ENCODE measurements around the gene CXCL8. TPM values are rescaled to one million over a fixed set of nuclear protein-coding genes. Genes with fewer than 3 reads are reported as not detected.

The CXCL8 gene
- total RNA-seq, 2 experiments from 2014 or later: 0.15 to 0.19 TPM

- no peaks in the 10 kb centered on the region for H3K36me3 Mint-ChIP-seq (ENCODE audit: low read depth)
- peaks cover under 1% of the 10 kb centered on the region for H3K4me1 Mint-ChIP-seq
- no peak overlapping the region for H3K4me3 Mint-ChIP-seq
- ChIA-PET CTCF (no interaction called here), POLR2A (no interaction called here)
- H3K27me3 Mint-ChIP-seq: no peaks in the 10 kb centered on the region
- no peaks in the 10 kb centered on the region for H3K9me3 Mint-ChIP-seq
- DNase-seq: no peak
- H3K27ac Mint-ChIP-seq: no peak overlapping the region
Measured at GRCh38 chr4:73723928-73724327, 16.4 kb upstream of the CXCL8 start.

- no peaks in the 10 kb centered on the region for H3K36me3 Mint-ChIP-seq (ENCODE audit: low read depth)
- no peaks in the 10 kb centered on the region for H3K9me3 Mint-ChIP-seq
- DNase-seq: no peak
- H3K4me1 Mint-ChIP-seq: no peaks in the 10 kb centered on the region
- no peak overlapping the region for H3K27ac Mint-ChIP-seq
- no peak overlapping the region for H3K4me3 Mint-ChIP-seq
- ChIA-PET POLR2A (no interaction called here), CTCF (no interaction called here)
- no peaks in the 10 kb centered on the region for H3K27me3 Mint-ChIP-seq
Measured at GRCh38 chr4:73725510-73725909, 14.9 kb upstream of the CXCL8 start.

- ChIA-PET POLR2A (no interaction called here), CTCF (no interaction called here)
- H3K27me3 Mint-ChIP-seq: no peaks in the 10 kb centered on the region
- no peak overlapping the region for H3K27ac Mint-ChIP-seq
- H3K4me1 Mint-ChIP-seq: no peaks in the 10 kb centered on the region
- no peak for DNase-seq
- no peak overlapping the region for H3K4me3 Mint-ChIP-seq
- no peaks in the 10 kb centered on the region for H3K36me3 Mint-ChIP-seq (ENCODE audit: low read depth)
- no peaks in the 10 kb centered on the region for H3K9me3 Mint-ChIP-seq
Measured at GRCh38 chr4:73725985-73726384, 14.4 kb upstream of the CXCL8 start.

DNA sequence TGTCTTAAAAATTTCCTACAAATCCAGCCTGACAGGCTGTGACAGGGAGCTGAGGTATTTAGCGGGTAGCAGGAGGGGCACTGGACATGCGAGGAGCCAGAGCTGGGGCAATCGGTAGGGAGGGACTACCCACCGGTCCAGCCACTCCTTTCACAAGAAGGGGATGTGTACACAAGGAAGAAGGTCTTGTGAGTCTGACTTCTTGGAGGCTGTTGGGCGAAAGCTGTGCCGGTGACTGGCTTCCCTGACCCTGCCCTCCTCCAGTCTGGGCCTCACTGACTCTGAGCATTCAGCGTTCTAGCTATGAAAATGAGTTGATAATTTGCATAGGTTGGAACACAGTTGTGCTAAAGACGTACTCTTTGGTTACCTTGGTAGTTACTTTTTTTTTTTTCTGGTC lies 12.7 kb upstream of the CXCL8 start:
- Mint-ChIP-seq H3K9me3 (no peaks in the 10 kb centered on the region), H3K4me1 (peaks cover 5% of the 10 kb centered on the region), H3K36me3 (ENCODE audit: low read depth) (no peaks in the 10 kb centered on the region), H3K27ac (no peak overlapping the region), H3K4me3 (no peak overlapping the region), H3K27me3 (no peaks in the 10 kb centered on the region)
- DNase-seq: no peak
- POLR2A ChIA-PET: no interaction called here
- CTCF ChIA-PET: interaction anchor here (1.2 kb wide), 1 partner anchor 15 kb away, joined by 6 read pairs; no protein-coding TSS in a partner anchor

DNA sequence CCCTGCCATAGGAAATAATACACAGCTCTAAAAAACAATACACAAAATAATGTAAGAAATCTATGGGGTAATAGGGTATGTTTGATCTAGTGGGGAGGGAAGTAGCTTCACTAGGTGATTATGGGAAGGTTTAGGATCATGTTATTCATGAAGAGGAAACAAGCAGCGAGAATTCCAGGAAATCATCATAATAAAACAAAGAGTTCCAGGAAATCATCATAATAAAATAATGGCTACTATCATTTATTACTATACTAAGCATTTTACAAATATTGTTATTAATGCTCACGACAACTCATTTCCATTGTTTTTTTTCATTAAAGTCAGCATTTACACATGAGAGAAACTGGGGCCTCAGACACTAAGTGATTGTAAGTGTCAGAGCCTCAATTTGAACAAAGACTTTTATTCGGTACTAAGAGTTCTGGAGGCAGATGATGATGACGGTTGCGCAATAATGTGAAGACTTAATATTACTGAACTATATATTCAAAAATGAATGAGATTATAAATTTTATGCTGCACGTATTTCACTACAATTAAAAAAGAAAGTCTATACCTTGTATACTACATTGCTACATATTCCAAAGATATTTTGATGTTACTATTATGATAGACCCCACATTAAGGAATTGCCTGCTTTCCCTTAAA lies 12.2 kb upstream of the CXCL8 start:
- DNase-seq: no peak
- no peaks in the 10 kb centered on the region for H3K36me3 Mint-ChIP-seq (ENCODE audit: low read depth)
- CTCF ChIA-PET: interaction anchor here (1.2 kb wide), 1 partner anchor 16 kb away, joined by 6 read pairs; no protein-coding TSS in a partner anchor
- H3K4me3 Mint-ChIP-seq: no peak overlapping the region
- no peaks in the 10 kb centered on the region for H3K27me3 Mint-ChIP-seq
- H3K27ac Mint-ChIP-seq: no peak overlapping the region
- H3K4me1 Mint-ChIP-seq: peaks cover 5% of the 10 kb centered on the region
- no peaks in the 10 kb centered on the region for H3K9me3 Mint-ChIP-seq
- POLR2A ChIA-PET: no interaction called here

DNA sequence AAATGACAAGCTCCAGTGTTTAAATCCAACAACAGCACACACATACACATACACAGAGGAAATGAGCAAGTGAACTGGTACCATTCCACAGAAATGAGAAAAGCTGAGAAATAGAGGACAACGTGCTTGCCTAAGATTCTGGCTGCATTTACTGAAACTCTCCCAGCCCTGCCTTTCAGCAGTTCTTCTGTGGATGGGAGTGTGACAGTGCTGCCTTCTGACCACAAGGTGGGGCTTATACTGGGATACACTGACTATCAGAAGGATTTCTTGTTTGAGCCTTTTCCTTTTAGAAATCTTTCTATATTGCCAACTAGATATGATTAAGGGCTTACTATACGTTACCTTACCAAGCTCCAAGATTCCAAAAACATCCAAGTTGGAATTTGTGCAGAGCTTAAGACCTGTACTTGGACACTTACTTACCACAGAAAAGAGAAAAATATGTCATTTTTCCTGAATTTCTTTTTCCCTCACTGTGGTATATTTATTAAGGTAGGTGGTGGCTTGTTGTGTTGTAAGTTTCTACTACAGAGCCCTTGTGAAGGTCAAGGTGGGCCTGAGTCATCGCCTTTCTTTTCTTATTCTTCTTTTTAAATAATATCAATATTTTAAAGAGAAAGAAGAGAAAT lies 10.7 kb upstream of the CXCL8 start:
- H3K4me3 Mint-ChIP-seq: no peak overlapping the region
- no peaks in the 10 kb centered on the region for H3K36me3 Mint-ChIP-seq (ENCODE audit: low read depth)
- H3K9me3 Mint-ChIP-seq: no peaks in the 10 kb centered on the region
- no peaks in the 10 kb centered on the region for H3K27me3 Mint-ChIP-seq
- H3K27ac Mint-ChIP-seq: no peak overlapping the region
- ChIA-PET POLR2A (no interaction called here), CTCF (interaction anchor here (0.8 to 1.0 kb wide), 2 partner anchors 18 to 37 kb away, joined by 3 read pairs; no protein-coding TSS in a partner anchor)
- no peak for DNase-seq
- H3K4me1 Mint-ChIP-seq: peaks cover 5% of the 10 kb centered on the region

DNA sequence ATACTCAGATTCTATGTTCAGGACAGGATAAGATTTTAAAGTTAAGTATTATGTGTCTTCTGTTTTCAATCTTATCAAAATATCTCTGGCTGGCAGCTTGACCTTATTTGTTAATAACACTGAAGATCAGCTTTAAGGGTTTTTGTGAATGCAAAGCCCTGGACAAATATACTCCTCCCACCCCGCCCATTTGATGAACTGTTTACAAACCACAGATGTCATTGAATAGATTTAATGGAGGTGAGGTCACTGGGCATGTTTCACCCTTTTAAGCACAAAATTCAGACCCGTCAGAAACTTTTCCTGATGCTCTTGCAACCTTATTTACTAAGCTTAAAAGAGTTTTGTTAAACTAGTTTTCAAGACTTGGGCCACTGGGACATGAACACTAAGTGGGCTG lies 10.1 kb upstream of the CXCL8 start:
- POLR2A ChIA-PET: no interaction called here
- Mint-ChIP-seq H3K27me3 (no peaks in the 10 kb centered on the region), H3K36me3 (ENCODE audit: low read depth) (no peaks in the 10 kb centered on the region), H3K9me3 (no peaks in the 10 kb centered on the region), H3K4me3 (no peak overlapping the region), H3K27ac (no peak overlapping the region), H3K4me1 (peaks cover 5% of the 10 kb centered on the region)
- no peak for DNase-seq
- CTCF ChIA-PET: interaction anchor here (0.6 to 1.0 kb wide), 2 partner anchors 18 to 76 kb away, joined by 3 read pairs; no protein-coding TSS in a partner anchor

DNA sequence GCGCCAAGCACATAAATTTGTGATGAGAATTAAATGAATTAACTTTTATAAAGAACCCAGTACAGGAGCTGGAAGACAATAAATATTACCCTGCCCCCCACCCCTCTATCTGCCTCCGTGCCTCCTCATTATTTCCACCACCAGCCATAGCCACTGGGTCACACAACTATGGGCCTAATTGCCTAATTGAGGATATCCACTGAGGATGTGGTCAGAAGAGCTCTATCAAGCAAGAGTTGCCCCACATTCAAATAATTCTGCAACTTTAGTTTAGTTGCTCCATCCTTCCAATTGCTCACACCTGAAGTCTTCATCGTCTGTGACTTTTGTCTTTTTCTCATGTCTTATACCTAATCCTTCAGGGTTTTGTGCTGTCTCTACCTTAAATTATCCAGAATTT lies 9.5 kb upstream of the CXCL8 start:
- Mint-ChIP-seq H3K27me3 (no peaks in the 10 kb centered on the region), H3K4me3 (no peak overlapping the region), H3K4me1 (peaks cover 5% of the 10 kb centered on the region), H3K27ac (no peak overlapping the region), H3K36me3 (ENCODE audit: low read depth) (no peaks in the 10 kb centered on the region), H3K9me3 (no peaks in the 10 kb centered on the region)
- CTCF ChIA-PET: interaction anchor here (0.6 to 1.0 kb wide), 2 partner anchors 19 to 77 kb away, joined by 3 read pairs; no protein-coding TSS in a partner anchor
- POLR2A ChIA-PET: no interaction called here
- DNase-seq: no peak

DNA sequence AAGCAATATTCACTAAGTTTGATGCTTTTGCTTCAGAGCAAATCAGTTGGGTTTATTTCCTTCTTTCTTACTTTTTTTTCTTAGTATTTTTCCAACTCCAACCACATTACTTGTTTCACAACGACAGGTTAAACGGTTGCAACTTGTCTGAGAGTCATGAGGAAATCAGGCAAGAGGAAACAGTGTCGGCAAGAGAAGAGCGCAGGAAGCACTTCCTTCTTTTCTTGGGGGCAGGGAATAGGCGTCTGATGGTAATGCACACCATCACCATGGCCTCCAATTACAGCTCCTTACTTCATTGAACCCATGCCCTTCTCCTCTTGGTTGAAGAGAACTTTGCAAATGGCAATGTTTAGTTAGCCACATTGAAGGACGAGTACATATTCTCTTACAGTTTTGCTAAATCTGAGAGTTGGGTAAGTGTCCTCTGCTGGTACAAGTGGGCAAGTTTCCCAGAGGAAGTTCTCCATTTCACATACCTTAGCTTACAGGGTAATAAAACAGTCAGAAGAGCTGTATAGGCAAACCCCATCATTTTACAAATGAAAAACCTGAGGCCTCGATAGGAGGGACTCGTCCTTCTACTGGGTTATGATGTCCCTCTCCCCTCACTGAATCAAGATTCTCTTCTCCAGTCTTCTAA lies 8.3 kb upstream of the CXCL8 start:
- Mint-ChIP-seq H3K27me3 (no peaks in the 10 kb centered on the region), H3K4me3 (no peak overlapping the region), H3K4me1 (peaks cover 5% of the 10 kb centered on the region), H3K27ac (no peak overlapping the region), H3K9me3 (no peaks in the 10 kb centered on the region), H3K36me3 (ENCODE audit: low read depth) (no peaks in the 10 kb centered on the region)
- DNase-seq: no peak
- ChIA-PET CTCF (no interaction called here), POLR2A (no interaction called here)

DNA sequence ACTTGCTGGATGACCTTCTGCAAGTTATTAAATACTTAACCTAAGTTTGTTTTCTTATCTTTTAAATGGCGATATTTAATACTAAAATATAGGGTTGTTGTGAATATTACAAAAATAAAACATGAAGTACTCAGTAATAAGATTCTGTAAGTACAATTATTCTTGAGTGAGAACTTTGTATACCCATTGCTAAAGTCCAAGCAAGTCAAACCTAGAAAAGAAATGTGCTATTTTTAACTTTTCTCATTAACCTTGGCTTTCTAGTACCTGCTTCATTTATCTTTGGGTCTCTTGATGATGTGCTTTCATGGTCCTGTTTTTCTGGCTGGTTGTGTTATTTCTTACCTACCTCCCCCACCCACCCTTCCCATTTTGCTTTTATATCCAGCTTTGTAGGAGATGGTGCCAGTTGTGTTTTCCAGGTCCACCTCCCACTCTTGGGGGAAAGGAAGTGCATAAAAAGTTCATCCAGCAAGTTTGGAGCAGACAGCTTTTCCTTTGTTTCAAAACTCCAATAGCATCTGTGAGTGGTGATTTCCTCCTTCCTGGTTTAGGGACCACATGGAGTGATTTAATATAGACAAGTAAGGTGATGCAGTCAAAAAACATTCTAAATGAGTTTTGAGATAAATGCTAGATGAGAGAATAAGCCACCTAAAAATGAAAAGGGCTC lies 7.5 kb upstream of the CXCL8 start:
- H3K4me1 Mint-ChIP-seq: peaks cover 5% of the 10 kb centered on the region
- POLR2A ChIA-PET: no interaction called here
- no peak for DNase-seq
- CTCF ChIA-PET: no interaction called here
- no peaks in the 10 kb centered on the region for H3K9me3 Mint-ChIP-seq
- no peak overlapping the region for H3K27ac Mint-ChIP-seq
- H3K27me3 Mint-ChIP-seq: no peaks in the 10 kb centered on the region
- no peaks in the 10 kb centered on the region for H3K36me3 Mint-ChIP-seq (ENCODE audit: low read depth)
- no peak overlapping the region for H3K4me3 Mint-ChIP-seq

- DNase-seq: no peak
- Mint-ChIP-seq H3K27me3 (no peaks in the 10 kb centered on the region), H3K9me3 (no peaks in the 10 kb centered on the region), H3K4me1 (peaks cover 5% of the 10 kb centered on the region), H3K36me3 (ENCODE audit: low read depth) (no peaks in the 10 kb centered on the region), H3K4me3 (no peak overlapping the region), H3K27ac (no peak overlapping the region)
- ChIA-PET POLR2A (no interaction called here), CTCF (no interaction called here)
Measured at GRCh38 chr4:73734530-73735001, 5.8 kb upstream of the CXCL8 start.

- H3K4me3 Mint-ChIP-seq: no peak overlapping the region
- CTCF ChIA-PET: no interaction called here
Measured at GRCh38 chr4:73735231-73735630, 5.1 kb upstream of the CXCL8 start.

More at GRCh38 chr4:73735231-73735630, 5.1 kb upstream of the CXCL8 start:
- no peaks in the 10 kb centered on the region for H3K9me3 Mint-ChIP-seq
- POLR2A ChIA-PET: no interaction called here
- peaks cover 5% of the 10 kb centered on the region for H3K4me1 Mint-ChIP-seq
- no peak for DNase-seq
- H3K36me3 Mint-ChIP-seq (ENCODE audit: low read depth): no peaks in the 10 kb centered on the region
- no peaks in the 10 kb centered on the region for H3K27me3 Mint-ChIP-seq
- H3K27ac Mint-ChIP-seq: no peak overlapping the region

Measured in activated CD4-positive, alpha-beta T cell treated with anti-CD3 and anti-CD28 coated beads, Interleukin-2, amount 10 ng/mL, durations not matched to agents 7 days and 5 days (primary cell).